HG03460 (cell line): ENCODE results near the gene LAMB4.

ENCODE experiments used
- ATAC-seq: cut with Tn5 transposase; IDR thresholded peaks from one replicate; pipeline ENCODE4 v1.9.1; 2021; ENCODE audit not compliant: unreplicated experiment

The LAMB4 gene

GRCh38 chr7:108130261-108130660, at the start of gene LAMB4:
LAMB4 (minus strand) TSS chr7:108130361; CDS start chr7:108123164, 7,197 bp downstream.
- ATAC-seq, result no peak

GRCh38 chr7:108178398-108178797, 48.2 kb upstream of the LAMB4 start:
- ATAC-seq, result no peak

- ATAC-seq, result no peak
These were observed 41.0 kb upstream of the LAMB4 start for GRCh38 chr7:108171164-108171563.

- ATAC-seq, result no peak
These were observed 40.1 kb upstream of the LAMB4 start for GRCh38 chr7:108170251-108170650.

GRCh38 chr7:108167460-108167859, 37.3 kb upstream of the LAMB4 start:
- no peak for ATAC-seq

GRCh38 chr7:108166687-108167086, 36.5 kb upstream of the LAMB4 start:
- ATAC-seq, result no peak

GRCh38 chr7:108165723-108166122, 35.6 kb upstream of the LAMB4 start:
- no peak for ATAC-seq

GRCh38 chr7:108164946-108165345, 34.8 kb upstream of the LAMB4 start:
- ATAC-seq, result no peak

- ATAC-seq, result no peak
These were observed 34.2 kb upstream of the LAMB4 start for GRCh38 chr7:108164342-108164741.

- no peak for ATAC-seq
These were observed 28.6 kb upstream of the LAMB4 start for GRCh38 chr7:108158776-108159175.

- no peak for ATAC-seq
These were observed 27.6 kb upstream of the LAMB4 start for GRCh38 chr7:108157606-108158335.

GRCh38 chr7:108156897-108157605, 26.9 kb upstream of the LAMB4 start:
- no peak for ATAC-seq

GRCh38 chr7:108152198-108152597, 22.0 kb upstream of the LAMB4 start:
- no peak for ATAC-seq

GRCh38 chr7:108149908-108150307, 19.7 kb upstream of the LAMB4 start:
- ATAC-seq, result no peak

- ATAC-seq, result no peak
These were observed 19.0 kb upstream of the LAMB4 start for GRCh38 chr7:108149119-108149518.

- ATAC-seq, result no peak
These were observed 16.9 kb upstream of the LAMB4 start for GRCh38 chr7:108147031-108147563.

- ATAC-seq, result no peak
These were observed 16.1 kb upstream of the LAMB4 start for GRCh38 chr7:108146070-108146842.

- ATAC-seq, result no peak
These were observed 15.2 kb upstream of the LAMB4 start for GRCh38 chr7:108145401-108145800.

GRCh38 chr7:108144931-108145330, 14.8 kb upstream of the LAMB4 start:
- ATAC-seq, result no peak

GRCh38 chr7:108143658-108144420, 13.7 kb upstream of the LAMB4 start:
- ATAC-seq, result no peak
